Memory B cell (primary cell): Measurements from ENCODE around the gene LRRC28.
A peak's percentile ranks its signal among the peaks of the same experiment; 100 is the strongest.

ENCODE experiments used
- ATAC-seq: fragments of 150-1000 bp; cut with Tn5 transposase; 2 replicates; pipeline ENCODE4 v1.10.0; 2021; ENCODE audit warnings: low read depth, mild to moderate bottlenecking, moderate library complexity
- DNase-seq, 2 donors: peaks; one replicate each; pipeline ENCODE4 v3.0.0; 2022; ENCODE audit warnings: low spot score in 2 of 2
- H3K27ac Mint-ChIP-seq: one replicate; pipeline ENCODE4 v1.8.0; 2022; ENCODE audit warnings: mild to moderate bottlenecking, moderate library complexity, mixed read lengths
- H3K27me3 Mint-ChIP-seq: one replicate; pipeline ENCODE4 v1.8.0; 2022; ENCODE audit warnings: mixed read lengths
- H3K36me3 Mint-ChIP-seq: one replicate; pipeline ENCODE4 v1.8.0; 2022; ENCODE audit warnings: mild to moderate bottlenecking, mixed read lengths
- H3K4me1 Mint-ChIP-seq: one replicate; pipeline ENCODE4 v1.8.0; 2022; ENCODE audit warnings: mixed read lengths
- H3K4me3 Mint-ChIP-seq: one replicate; pipeline ENCODE4 v1.8.0; 2022; ENCODE audit warnings: mild to moderate bottlenecking, moderate library complexity, mixed read lengths
- H3K9me3 Mint-ChIP-seq: one replicate; pipeline ENCODE4 v1.8.0; 2022; ENCODE audit warnings: mixed read lengths

The LRRC28 gene

DNA sequence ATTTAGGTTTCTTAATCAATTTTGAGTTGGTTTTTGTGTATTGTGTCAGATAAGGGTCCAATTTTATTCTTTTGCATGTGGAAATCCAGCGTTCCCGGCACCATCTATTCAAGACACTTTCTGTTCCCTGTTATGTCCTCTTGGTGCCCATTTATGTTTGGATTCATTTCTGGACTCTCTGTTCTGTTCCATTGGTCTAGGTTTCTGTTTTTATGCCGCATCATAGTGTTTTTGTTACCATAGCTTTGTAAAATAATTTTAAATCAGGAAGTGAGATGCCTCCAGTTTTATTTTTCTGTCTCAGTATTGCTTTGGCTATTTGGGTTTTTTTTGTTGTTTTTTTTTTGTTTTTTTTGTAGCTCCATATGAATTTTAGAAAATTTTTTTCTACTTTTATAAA, 97.1 kb downstream of the LRRC28 start:
- Mint-ChIP-seq H3K9me3 (no peaks in the 10 kb centered on the region), H3K27ac (no peak overlapping the region), H3K4me1 (peaks cover 25% of the 10 kb centered on the region), H3K36me3 (peaks cover 8% of the 10 kb centered on the region), H3K4me3 (no peak overlapping the region), H3K27me3 (no peaks in the 10 kb centered on the region)
- no peak for ATAC-seq
- no peak for DNase-seq

GRCh38 chr15:99350408-99350807, 99.1 kb downstream of the LRRC28 start:
- Mint-ChIP-seq H3K4me1 (peaks cover 10% of the 10 kb centered on the region), H3K27me3 (no peaks in the 10 kb centered on the region), H3K4me3 (no peak overlapping the region), H3K27ac (no peak overlapping the region), H3K36me3 (peaks cover 8% of the 10 kb centered on the region), H3K9me3 (no peaks in the 10 kb centered on the region)
- ATAC-seq, result no peak
- DNase-seq, result no peak

- Mint-ChIP-seq H3K27ac (peak overlapping the region; percentile 10), H3K4me3 (peak overlapping the region; percentile 60), H3K9me3 (no peaks in the 10 kb centered on the region), H3K36me3 (peaks cover 13% of the 10 kb centered on the region), H3K27me3 (no peaks in the 10 kb centered on the region), H3K4me1 (peaks cover 8% of the 10 kb centered on the region)
- no peak for DNase-seq
- ATAC-seq, result peak; percentile 81
Observed at GRCh38 chr15:99359769-99360168, 108.5 kb downstream of the LRRC28 start.

GRCh38 chr15:99361545-99362185, 110.4 kb downstream of the LRRC28 start:
- Mint-ChIP-seq H3K36me3 (peaks cover 12% of the 10 kb centered on the region), H3K9me3 (no peaks in the 10 kb centered on the region), H3K27ac (no peak overlapping the region), H3K4me3 (no peak overlapping the region), H3K27me3 (no peaks in the 10 kb centered on the region), H3K4me1 (peaks cover 8% of the 10 kb centered on the region)
- DNase-seq (no peak), ATAC-seq (no peak)

GRCh38 chr15:99365242-99365641, 114.0 kb downstream of the LRRC28 start:
- ATAC-seq (no peak), DNase-seq (no peak)
- Mint-ChIP-seq H3K36me3 (peaks cover 29% of the 10 kb centered on the region), H3K4me1 (peaks cover 3% of the 10 kb centered on the region), H3K9me3 (peaks cover 6% of the 10 kb centered on the region), H3K27ac (no peak overlapping the region), H3K27me3 (no peaks in the 10 kb centered on the region), H3K4me3 (no peak overlapping the region)

- H3K4me3 Mint-ChIP-seq, result no peak overlapping the region
- no peak overlapping the region for H3K27ac Mint-ChIP-seq
- DNase-seq (no peak), ATAC-seq (no peak)
- peaks cover 6% of the 10 kb centered on the region for H3K9me3 Mint-ChIP-seq
- H3K36me3 Mint-ChIP-seq, result peaks cover 29% of the 10 kb centered on the region
- peaks cover 3% of the 10 kb centered on the region for H3K4me1 Mint-ChIP-seq
- H3K27me3 Mint-ChIP-seq, result no peaks in the 10 kb centered on the region
Observed at GRCh38 chr15:99366013-99366412, 114.7 kb downstream of the LRRC28 start.

DNA sequence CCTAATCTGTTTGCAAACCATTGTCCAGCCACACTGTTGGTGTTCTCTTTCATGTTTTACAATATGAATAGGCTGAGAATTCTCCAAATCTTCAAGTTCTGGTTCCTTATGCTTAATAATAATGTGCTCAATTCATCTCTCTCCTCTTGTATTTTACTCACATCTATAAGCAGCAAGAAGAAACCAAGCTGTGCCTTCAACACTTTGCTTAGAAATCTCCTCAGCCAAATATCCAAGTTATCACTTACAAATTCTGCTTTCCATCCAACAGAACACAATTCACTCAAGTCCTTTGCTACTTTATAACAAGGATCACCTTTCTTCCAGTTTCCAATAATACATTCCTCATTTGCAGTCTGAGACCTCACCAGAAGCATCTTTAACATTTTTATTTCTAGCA, 117.5 kb downstream of the LRRC28 start:
- peaks cover 25% of the 10 kb centered on the region for H3K36me3 Mint-ChIP-seq
- peaks cover 11% of the 10 kb centered on the region for H3K4me1 Mint-ChIP-seq
- H3K9me3 Mint-ChIP-seq, result peaks cover 6% of the 10 kb centered on the region
- H3K27ac Mint-ChIP-seq, result no peak overlapping the region
- no peaks in the 10 kb centered on the region for H3K27me3 Mint-ChIP-seq
- DNase-seq, result no peak
- ATAC-seq, result no peak
- no peak overlapping the region for H3K4me3 Mint-ChIP-seq

DNA sequence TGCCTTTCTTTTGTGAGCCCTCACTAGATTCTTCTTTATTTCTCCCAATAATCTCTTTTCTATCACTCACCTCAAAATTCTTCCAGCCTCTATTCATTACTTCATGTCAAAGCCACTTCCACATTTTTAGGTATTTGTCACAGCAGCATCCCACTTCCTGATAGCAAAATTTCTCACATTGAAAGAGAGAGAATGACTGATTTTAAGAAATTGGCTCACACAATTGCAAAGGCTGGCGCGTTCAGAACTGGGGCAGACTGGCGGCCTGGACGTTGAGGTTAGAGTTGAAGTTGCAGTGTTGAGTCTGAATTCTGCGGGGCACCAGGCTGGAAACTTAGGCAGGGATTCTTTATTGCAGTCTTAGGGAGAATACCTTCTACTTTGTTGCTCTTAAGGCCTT, 117.9 kb downstream of the LRRC28 start:
- peaks cover 8% of the 10 kb centered on the region for H3K4me1 Mint-ChIP-seq
- H3K4me3 Mint-ChIP-seq, result no peak overlapping the region
- peaks cover 6% of the 10 kb centered on the region for H3K9me3 Mint-ChIP-seq
- DNase-seq, result no peak
- peaks cover 22% of the 10 kb centered on the region for H3K36me3 Mint-ChIP-seq
- H3K27ac Mint-ChIP-seq, result no peak overlapping the region
- ATAC-seq, result no peak
- no peaks in the 10 kb centered on the region for H3K27me3 Mint-ChIP-seq

DNA sequence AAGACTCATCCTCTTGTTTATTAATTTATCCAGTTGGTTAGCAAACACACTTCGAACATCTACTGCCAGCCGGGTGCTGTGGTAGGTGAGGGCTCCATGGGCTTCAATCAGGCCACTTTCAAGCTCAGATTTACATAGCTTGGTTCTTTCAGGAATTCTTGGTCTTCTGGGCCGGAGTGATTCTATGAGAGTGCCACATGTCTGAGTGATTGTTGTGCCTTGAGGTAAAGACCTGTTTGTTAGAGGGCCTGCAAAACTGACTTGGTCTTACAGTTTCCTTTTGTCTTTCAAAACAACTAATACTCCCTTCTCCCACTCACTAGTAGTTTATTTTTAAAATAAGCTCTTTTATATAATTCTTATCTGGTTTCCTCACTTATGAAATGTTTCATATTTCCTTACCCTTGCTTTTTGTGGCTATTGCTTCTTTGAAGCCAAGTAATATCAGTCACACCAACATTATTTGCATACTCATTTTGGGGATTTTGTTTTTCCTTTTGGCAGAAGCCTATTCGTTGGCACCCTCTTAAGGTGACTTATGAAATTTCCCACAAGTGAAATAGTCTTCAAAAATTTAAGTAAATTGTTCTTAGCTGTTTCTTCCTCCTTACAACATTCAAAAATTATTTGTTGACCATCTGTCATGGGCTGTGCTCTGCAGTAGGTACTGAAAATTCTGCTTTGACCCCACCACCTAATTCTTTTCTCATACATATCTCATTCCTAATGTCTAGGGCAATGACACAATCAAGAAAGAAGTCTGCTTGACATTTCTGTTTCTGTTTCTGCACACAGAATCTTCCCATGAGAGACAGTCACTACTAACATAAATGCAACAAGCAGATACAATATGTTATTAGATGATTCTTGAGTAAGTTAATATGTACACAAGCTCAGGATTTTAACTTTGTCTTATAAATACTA, 120.2 kb downstream of the LRRC28 start:
- DNase-seq (no peak), ATAC-seq (peak; percentile 71)
- H3K27me3 Mint-ChIP-seq, result no peaks in the 10 kb centered on the region
- peaks cover 26% of the 10 kb centered on the region for H3K36me3 Mint-ChIP-seq
- peak overlapping the region; percentile 46 for H3K27ac Mint-ChIP-seq
- peaks cover 10% of the 10 kb centered on the region for H3K9me3 Mint-ChIP-seq
- H3K4me1 Mint-ChIP-seq, result peaks cover 8% of the 10 kb centered on the region
- H3K4me3 Mint-ChIP-seq, result no peak overlapping the region

GRCh38 chr15:99385005-99385669, 133.9 kb downstream of the LRRC28 start:
- H3K36me3 Mint-ChIP-seq, result peaks cover 18% of the 10 kb centered on the region
- H3K9me3 Mint-ChIP-seq, result no peaks in the 10 kb centered on the region
- H3K27me3 Mint-ChIP-seq, result no peaks in the 10 kb centered on the region
- no peak overlapping the region for H3K4me3 Mint-ChIP-seq
- peaks cover 5% of the 10 kb centered on the region for H3K4me1 Mint-ChIP-seq
- H3K27ac Mint-ChIP-seq, result no peak overlapping the region
- ATAC-seq (no peak), DNase-seq (no peak)

- ATAC-seq (no peak), DNase-seq (no peak)
- H3K27ac Mint-ChIP-seq, result no peak overlapping the region
- H3K9me3 Mint-ChIP-seq, result no peaks in the 10 kb centered on the region
- H3K36me3 Mint-ChIP-seq, result peaks cover 18% of the 10 kb centered on the region
- no peak overlapping the region for H3K4me3 Mint-ChIP-seq
- peaks cover 4% of the 10 kb centered on the region for H3K4me1 Mint-ChIP-seq
- no peaks in the 10 kb centered on the region for H3K27me3 Mint-ChIP-seq
Observed at GRCh38 chr15:99385865-99386264, 134.6 kb downstream of the LRRC28 start.

- ATAC-seq (no peak), DNase-seq (no peak)
- H3K27me3 Mint-ChIP-seq, result no peaks in the 10 kb centered on the region
- peaks cover 15% of the 10 kb centered on the region for H3K36me3 Mint-ChIP-seq
- no peaks in the 10 kb centered on the region for H3K9me3 Mint-ChIP-seq
- H3K4me3 Mint-ChIP-seq, result no peak overlapping the region
- peaks cover 4% of the 10 kb centered on the region for H3K4me1 Mint-ChIP-seq
- no peak overlapping the region for H3K27ac Mint-ChIP-seq
Observed at GRCh38 chr15:99386391-99386790, 135.1 kb downstream of the LRRC28 start.

GRCh38 chr15:99387421-99388168, 136.3 kb downstream of the LRRC28 start:
- DNase-seq (no peak), ATAC-seq (peak; percentile 54)
- peaks cover 4% of the 10 kb centered on the region for H3K4me1 Mint-ChIP-seq
- no peak overlapping the region for H3K4me3 Mint-ChIP-seq
- H3K27me3 Mint-ChIP-seq, result no peaks in the 10 kb centered on the region
- peaks cover 6% of the 10 kb centered on the region for H3K9me3 Mint-ChIP-seq
- peaks cover 12% of the 10 kb centered on the region for H3K36me3 Mint-ChIP-seq
- H3K27ac Mint-ChIP-seq, result peak overlapping the region; percentile 5
